ENCODE results near the gene TNFSF18.

TNFSF18 gene

GRCh38 chr1:173023343-173023742 lies 27.4 kb downstream of the TNFSF18 start:
- H3K27ac ChIP-seq: no peak overlapping the region
- no peak overlapping the region for H3K4me3 ChIP-seq
- no peak overlapping the region for H3K9ac ChIP-seq (ENCODE audit: insufficient read length)
- no peak for TF ChIP-seq EZH2 (IDR thresholded peaks at IDR 0.05)
- TF ChIP-seq POLR2AphosphoS5 (IDR thresholded peaks at IDR 0.05; ENCODE audit: borderline replicate concordance, low read depth, low read length): no peak
- no peak for TF ChIP-seq FOXP2 (optimal IDR thresholded peaks at IDR 0.05; ENCODE audit: control extremely low read depth, extremely low read length, insufficient read depth)
- H3K9me3 ChIP-seq (ENCODE audit: low read depth, low read length): no peaks in the 10 kb centered on the region
- DNase-seq (ENCODE audit: low read depth, low spot score): no peak
- H3K36me3 ChIP-seq (ENCODE audit: insufficient read depth, low read length): no peaks in the 10 kb centered on the region

GRCh38 chr1:173020138-173020750 lies 30.5 kb downstream of the TNFSF18 start:
- Histone ChIP-seq H3K9ac (ENCODE audit: insufficient read length) (no peak overlapping the region), H3K27ac (no peak overlapping the region), H3K36me3 (ENCODE audit: insufficient read depth, low read length) (no peaks in the 10 kb centered on the region), H3K9me3 (ENCODE audit: low read depth, low read length) (no peaks in the 10 kb centered on the region), H3K4me3 (no peak overlapping the region)
- TF ChIP-seq FOXP2 (optimal IDR thresholded peaks at IDR 0.05; ENCODE audit: control extremely low read depth, extremely low read length, insufficient read depth): no peak
- no peak for TF ChIP-seq EZH2 (IDR thresholded peaks at IDR 0.05)
- TF ChIP-seq POLR2AphosphoS5 (IDR thresholded peaks at IDR 0.05; ENCODE audit: borderline replicate concordance, low read depth, low read length): no peak
- no peak for DNase-seq (ENCODE audit: low read depth, low spot score)

GRCh38 chr1:173017792-173018191 lies 32.9 kb downstream of the TNFSF18 start:
- no peak overlapping the region for H3K9ac ChIP-seq (ENCODE audit: insufficient read length)
- no peak overlapping the region for H3K27ac ChIP-seq
- no peak for TF ChIP-seq EZH2 (IDR thresholded peaks at IDR 0.05)
- no peak for TF ChIP-seq POLR2AphosphoS5 (IDR thresholded peaks at IDR 0.05; ENCODE audit: borderline replicate concordance, low read depth, low read length)
- no peak for TF ChIP-seq FOXP2 (optimal IDR thresholded peaks at IDR 0.05; ENCODE audit: control extremely low read depth, extremely low read length, insufficient read depth)
- H3K36me3 ChIP-seq (ENCODE audit: insufficient read depth, low read length): no peaks in the 10 kb centered on the region
- H3K4me3 ChIP-seq: no peak overlapping the region
- no peaks in the 10 kb centered on the region for H3K9me3 ChIP-seq (ENCODE audit: low read depth, low read length)
- DNase-seq (ENCODE audit: low read depth, low spot score): no peak

- H3K4me3 ChIP-seq: no peak overlapping the region
- H3K27ac ChIP-seq: no peak overlapping the region
- peak; percentile 14 for DNase-seq (ENCODE audit: low read depth, low spot score)
- H3K9ac ChIP-seq (ENCODE audit: insufficient read length): no peak overlapping the region
- TF ChIP-seq POLR2AphosphoS5 (IDR thresholded peaks at IDR 0.05; ENCODE audit: borderline replicate concordance, low read depth, low read length): no peak
- TF ChIP-seq FOXP2 (optimal IDR thresholded peaks at IDR 0.05; ENCODE audit: control extremely low read depth, extremely low read length, insufficient read depth): no peak
- no peak for TF ChIP-seq EZH2 (IDR thresholded peaks at IDR 0.05)
- H3K36me3 ChIP-seq (ENCODE audit: insufficient read depth, low read length): no peaks in the 10 kb centered on the region
- no peaks in the 10 kb centered on the region for H3K9me3 ChIP-seq (ENCODE audit: low read depth, low read length)
These were observed 34.3 kb downstream of the TNFSF18 start for GRCh38 chr1:173016419-173016818.

- Histone ChIP-seq H3K4me3 (no peak overlapping the region), H3K9ac (ENCODE audit: insufficient read length) (no peak overlapping the region), H3K36me3 (ENCODE audit: insufficient read depth, low read length) (no peaks in the 10 kb centered on the region), H3K27ac (no peak overlapping the region), H3K9me3 (ENCODE audit: low read depth, low read length) (no peaks in the 10 kb centered on the region)
- TF ChIP-seq FOXP2 (optimal IDR thresholded peaks at IDR 0.05; ENCODE audit: control extremely low read depth, extremely low read length, insufficient read depth) (no peak), POLR2AphosphoS5 (IDR thresholded peaks at IDR 0.05; ENCODE audit: borderline replicate concordance, low read depth, low read length) (no peak), EZH2 (IDR thresholded peaks at IDR 0.05) (no peak)
- no peak for DNase-seq (ENCODE audit: low read depth, low spot score)
These were observed 35.1 kb downstream of the TNFSF18 start for GRCh38 chr1:173015629-173016028.

GRCh38 chr1:173014160-173014559 lies 36.6 kb downstream of the TNFSF18 start:
- no peak overlapping the region for H3K9ac ChIP-seq (ENCODE audit: insufficient read length)
- H3K36me3 ChIP-seq (ENCODE audit: insufficient read depth, low read length): no peaks in the 10 kb centered on the region
- H3K27ac ChIP-seq: no peak overlapping the region
- DNase-seq (ENCODE audit: low read depth, low spot score): no peak
- H3K4me3 ChIP-seq: no peak overlapping the region
- no peaks in the 10 kb centered on the region for H3K9me3 ChIP-seq (ENCODE audit: low read depth, low read length)
- TF ChIP-seq POLR2AphosphoS5 (IDR thresholded peaks at IDR 0.05; ENCODE audit: borderline replicate concordance, low read depth, low read length) (no peak), EZH2 (IDR thresholded peaks at IDR 0.05) (no peak), FOXP2 (optimal IDR thresholded peaks at IDR 0.05; ENCODE audit: control extremely low read depth, extremely low read length, insufficient read depth) (no peak)

- H3K9me3 ChIP-seq (ENCODE audit: low read depth, low read length): no peaks in the 10 kb centered on the region
- H3K27ac ChIP-seq: no peak overlapping the region
- H3K36me3 ChIP-seq (ENCODE audit: insufficient read depth, low read length): no peaks in the 10 kb centered on the region
- no peak for DNase-seq (ENCODE audit: low read depth, low spot score)
- H3K9ac ChIP-seq (ENCODE audit: insufficient read length): no peak overlapping the region
- TF ChIP-seq POLR2AphosphoS5 (IDR thresholded peaks at IDR 0.05; ENCODE audit: borderline replicate concordance, low read depth, low read length) (no peak), FOXP2 (optimal IDR thresholded peaks at IDR 0.05; ENCODE audit: control extremely low read depth, extremely low read length, insufficient read depth) (no peak), EZH2 (IDR thresholded peaks at IDR 0.05) (no peak)
- H3K4me3 ChIP-seq: no peak overlapping the region
These were observed 38.6 kb downstream of the TNFSF18 start for GRCh38 chr1:173012126-173012525.

GRCh38 chr1:173009597-173009996 lies 41.1 kb downstream of the TNFSF18 start:
- Histone ChIP-seq H3K27ac (no peak overlapping the region), H3K4me3 (no peak overlapping the region), H3K9me3 (ENCODE audit: low read depth, low read length) (no peaks in the 10 kb centered on the region), H3K9ac (ENCODE audit: insufficient read length) (no peak overlapping the region), H3K36me3 (ENCODE audit: insufficient read depth, low read length) (no peaks in the 10 kb centered on the region)
- TF ChIP-seq POLR2AphosphoS5 (IDR thresholded peaks at IDR 0.05; ENCODE audit: borderline replicate concordance, low read depth, low read length) (no peak), EZH2 (IDR thresholded peaks at IDR 0.05) (no peak), FOXP2 (optimal IDR thresholded peaks at IDR 0.05; ENCODE audit: control extremely low read depth, extremely low read length, insufficient read depth) (no peak)
- no peak for DNase-seq (ENCODE audit: low read depth, low spot score)
